T-helper 9 cell (primary cell): Measurements from ENCODE around the gene TNFRSF6B.
A peak's percentile ranks its signal among the peaks of the same experiment; 100 is the strongest.

Experiments used
- DNase-seq: peaks from one replicate; pipeline ENCODE4 v3.0.0-alpha.2; 2020

Gene TNFRSF6B

GRCh38 chr20:63697868-63698545 is 1.6 kb downstream of the TNFRSF6B start:
- DNase-seq: no peak

GRCh38 chr20:63698739-63699465 is 2.5 kb downstream of the TNFRSF6B start:
- DNase-seq: no peak

GRCh38 chr20:63699466-63700198 is 3.2 kb downstream of the TNFRSF6B start:
- no peak for DNase-seq

- DNase-seq: no peak
These were observed 4.0 kb downstream of the TNFRSF6B start for GRCh38 chr20:63700199-63701050.

GRCh38 chr20:63701051-63701328 is 4.5 kb downstream of the TNFRSF6B start:
- DNase-seq: no peak

- DNase-seq: no peak
These were observed 5.0 kb downstream of the TNFRSF6B start for GRCh38 chr20:63701329-63702035.

GRCh38 chr20:63702036-63702665 is 5.7 kb downstream of the TNFRSF6B start:
- DNase-seq: no peak

GRCh38 chr20:63702751-63703470 is 6.5 kb downstream of the TNFRSF6B start:
- DNase-seq: no peak

GRCh38 chr20:63703471-63703975 is 7.1 kb downstream of the TNFRSF6B start:
- no peak for DNase-seq

GRCh38 chr20:63703976-63704748 is 7.7 kb downstream of the TNFRSF6B start:
- DNase-seq: no peak

GRCh38 chr20:63704749-63705117 is 8.3 kb downstream of the TNFRSF6B start:
- DNase-seq: no peak

- no peak for DNase-seq
These were observed 9.0 kb downstream of the TNFRSF6B start for GRCh38 chr20:63705232-63706026.

GRCh38 chr20:63706027-63706695 is 9.7 kb downstream of the TNFRSF6B start:
- DNase-seq: no peak

GRCh38 chr20:63706852-63707557 is 10.6 kb downstream of the TNFRSF6B start:
- DNase-seq: peak; percentile 52

GRCh38 chr20:63707558-63708300 is 11.3 kb downstream of the TNFRSF6B start, which contains the start of the genes ARFRP1 and ZGPAT:
ARFRP1 (minus strand) TSS chr20:63707976; CDS start chr20:63707091, 885 bp downstream.
ZGPAT (plus strand) TSS chr20:63708039; CDS start chr20:63708581, 542 bp downstream.
- DNase-seq: peak; percentile 80

- DNase-seq: no peak
These were observed 12.1 kb downstream of the TNFRSF6B start for GRCh38 chr20:63708301-63709148.
